K562 (cell line): Measurements from ENCODE around the gene SEC61A2. TPM values are rescaled to one million over a fixed set of nuclear protein-coding genes. Genes with fewer than 3 reads are reported as not detected.

ENCODE experiments used
- ATAC-seq: fragments of 200-7000 bp; cut with Tn5 transposase; 3 replicates; pipeline ENCODE4 v1.9.1; 2020; ENCODE audit warnings: moderate library complexity
- BruUV-seq: library from RNA; stranded (reverse); fragments of 400-500 nt; replicated peaks from 2 replicates; lab custom pipeline; 2021; lab: Mats Ljungman, UMichigan
- CTCF ChIA-PET: fragments of 300-600 bp; formaldehyde crosslinking; extraction: SDS; loops from one replicate; lab custom pipeline; 2021; ENCODE audit warnings: low intra/inter-chr PET ratio; lab: Yijun Ruan, JAX
- POLR2A ChIA-PET: fragments of 300-600, 350-650 bp; sonication (Branson Sonifier 250); formaldehyde crosslinking; extraction: SDS; loops from one replicate; lab custom pipeline; 2021; ENCODE audit warnings: antibody characterized with exemption, inconsistent platforms; lab: Yijun Ruan, JAX
- DNase-seq, 4 experiments: peaks; one replicate each; pipeline versions ENCODE4 v3.0.0 to v3.0.0-alpha.2; 2011 to 2018; ENCODE audit warnings: low spot score in 3 of 4, mixed read lengths in 3 of 4; ENCODE audit errors: extremely low read depth in 1 of 4
- FAIRE-seq: peaks from 2 replicates; lab custom pipeline; 2011; peaks lifted over from hg19 to GRCh38; lab: Jason Lieb, UNC
- H2AFZ ChIP-seq: 2 replicates; pipeline ENCODE4 v1.6.0; 2011; ENCODE audit warnings: low read depth, low read length, control low read depth, inconsistent platforms
- H3K27ac ChIP-seq: fragments of 200-600 bp; 3 replicates; pipeline ENCODE4 v1.8.0; 2011; ENCODE audit warnings: low read depth, mild to moderate bottlenecking, control low read depth, inconsistent platforms, low read length, moderate library complexity, mixed read lengths; ENCODE audit errors: extremely low read depth
- H3K27me3 ChIP-seq, 2 experiments: fragments of 300-600 bp in 1 of 2; 2 replicates in 1 of 2; 3 replicates in 1 of 2; pipeline versions ENCODE4 v1.6.0 to v1.8.0; 2011; ENCODE audit warnings: inconsistent platforms in 2 of 2, low read length in 2 of 2, mild to moderate bottlenecking in 1 of 2, mixed read lengths in 1 of 2, moderate library complexity in 1 of 2; ENCODE audit not compliant: control insufficient read depth in 2 of 2, insufficient read depth in 2 of 2
- H3K36me3 ChIP-seq: fragments of 300-600 bp; 3 replicates; pipeline ENCODE4 v1.8.0; 2011; ENCODE audit warnings: mild to moderate bottlenecking, low read length, inconsistent platforms; ENCODE audit not compliant: control insufficient read depth, insufficient read depth
- H3K4me1 ChIP-seq, 2 experiments: fragments of 200-600 bp in 1 of 2; replicated peaks in 1 of 2; 2 replicates in 1 of 2; 3 replicates in 1 of 2; pipeline versions ENCODE4 v1.5.1 to v1.8.0; 2011; ENCODE audit warnings: inconsistent platforms in 2 of 2, low read length in 2 of 2, mild to moderate bottlenecking in 1 of 2, mixed read lengths in 1 of 2, moderate library complexity in 1 of 2; ENCODE audit not compliant: control insufficient read depth in 2 of 2, insufficient read depth in 2 of 2
- H3K4me2 ChIP-seq: 2 replicates; pipeline ENCODE4 v1.6.1; 2011; ENCODE audit warnings: low read length, control low read depth, inconsistent platforms, mixed read lengths; ENCODE audit not compliant: insufficient read depth
- H3K4me3 ChIP-seq: fragments of 200-600 bp; sonication (generic), shearing (Covaris generic); 2 replicates; pipeline ENCODE4 v1.5.1; 2016; ENCODE audit warnings: control low read depth, inconsistent platforms
- H3K79me2 ChIP-seq: fragments of 200-600 bp; 3 replicates; pipeline ENCODE4 v1.8.0; 2011; ENCODE audit warnings: low read length, inconsistent platforms; ENCODE audit not compliant: control insufficient read depth, insufficient read depth
- H3K9ac ChIP-seq, 2 experiments: 2 replicates each; pipeline versions ENCODE4 v1.6.0 to v1.6.1; 2011; ENCODE audit warnings: low read depth in 2 of 2, low read length in 2 of 2, control low read depth in 1 of 2, inconsistent platforms in 1 of 2, mild to moderate bottlenecking in 1 of 2, mixed read lengths in 1 of 2; ENCODE audit not compliant: insufficient read depth in 1 of 2
- H3K9me1 ChIP-seq: one replicate; pipeline ENCODE4 v1.6.0; 2011; ENCODE audit warnings: inconsistent platforms, mild to moderate bottlenecking, low read length, moderate library complexity; ENCODE audit not compliant: control insufficient read depth, insufficient read depth
- H3K9me3 ChIP-seq: replicated peaks from 2 replicates; pipeline ENCODE4 v1.5.1; 2011; ENCODE audit warnings: low read depth, low read length, inconsistent platforms; ENCODE audit not compliant: control insufficient read depth, insufficient read depth
- H4K20me1 ChIP-seq: replicated peaks from 2 replicates; pipeline ENCODE4 v1.6.1; 2011; ENCODE audit warnings: low read length, inconsistent platforms, mixed read lengths; ENCODE audit not compliant: control insufficient read depth, insufficient read depth
- CBX1 ChIP-seq: sonication (generic); IDR thresholded peaks from 2 replicates; pipeline ENCODE4 v1.6.1; 2016; ENCODE audit warnings: antibody characterized with exemption, low read depth, mild to moderate bottlenecking
- KAT8 ChIP-seq: fragments of 450-650 bp; IDR thresholded peaks from 2 replicates; pipeline ENCODE4 v1.6.1; 2016; ENCODE audit warnings: low read depth, mild to moderate bottlenecking
- MEF2A ChIP-seq: IDR thresholded peaks from 2 replicates; pipeline ENCODE4 v1.6.1; 2011; ENCODE audit warnings: low read depth, mild to moderate bottlenecking, low read length, moderate library complexity; ENCODE audit not compliant: control insufficient read depth
- ZNF764 ChIP-seq: fragments of 250-450 bp; sonication (Bioruptor Pico); IDR thresholded peaks from 2 replicates; pipeline ENCODE4 v1.4.0; 2020; ENCODE audit warnings: low read depth, mild to moderate bottlenecking, moderate library complexity
- WGBS: fragments of 100-300 bp; shearing (Covaris generic); methylation state at CpG from one replicate; pipeline ENCODE4 v1.1.6; 2016; ENCODE audit warnings: low coverage, mixed read lengths; ENCODE audit not compliant: insufficient coverage; ENCODE audit errors: missing lambda C conversion rate; 5-methylcytosine and 5-hydroxymethylcytosine counted together
- in situ Hi-C: fragments of 300-500 bp; cut with MboI; formaldehyde crosslinking; loops from 4 replicates; pipeline ENCODE4 v1.15.0; 2018; ENCODE audit warnings: inconsistent platforms, mixed read lengths
- intact Hi-C: fragments of 100-400 bp; cut with micrococcal nuclease; formaldehyde crosslinking; loops from 2 replicates; pipeline ENCODE4 v1.14.2; 2022
- polyA plus RNA-seq, 8 experiments: library from polyadenylated mRNA; depleted of rRNA in 4 of 8; stranded (reverse) in 5 of 8; unstranded in 3 of 8; fragments of >200 nt; fragmentation: Nextera tagmentation in 2 of 8; fragmentation: Illumina TruSeq in 1 of 8; extraction: Ambion mirVana in 2 of 8; extraction: Trizol in 1 of 8; gene quantifications; 2 replicates each; pipeline versions ENCODE4 v1.2.1 to v1.2.3, GENCODE V29; 2011 to 2014; ENCODE audit warnings: inconsistent platforms in 1 of 8, missing spikeins in 1 of 8
- total RNA-seq, 7 experiments: library from RNA; depleted of rRNA in 6 of 7; stranded (reverse); fragments of >200 nt in 6 of 7; fragmentation: Illumina TruSeq in 2 of 7; extraction: Trizol in 2 of 7; gene quantifications; 2 replicates each; pipeline versions ENCODE4 v1.2.1 to v1.2.3, GENCODE V29; 2011 to 2021; ENCODE audit warnings: low replicate concordance in 1 of 7
- TF ChIP-seq, protein P1 (sequence below): fragments of 450-650 bp; IDR thresholded peaks from 2 replicates; pipeline ENCODE4 v1.6.1; 2016; ENCODE audit warnings: mild to moderate bottlenecking

SEC61A2 gene
- total and polyA plus RNA-seq, 9 of the 15 experiments (the other 6 are each of a cell fraction or from before 2014, with no cell fraction given) = 1.2 to 9.7 (median 3.9) TPM

- TF ChIP-seq ZNF764 (CRISPR knock-in tag) (no peak), KAT8 (no peak)
- TF ChIP-seq, protein P1, sequence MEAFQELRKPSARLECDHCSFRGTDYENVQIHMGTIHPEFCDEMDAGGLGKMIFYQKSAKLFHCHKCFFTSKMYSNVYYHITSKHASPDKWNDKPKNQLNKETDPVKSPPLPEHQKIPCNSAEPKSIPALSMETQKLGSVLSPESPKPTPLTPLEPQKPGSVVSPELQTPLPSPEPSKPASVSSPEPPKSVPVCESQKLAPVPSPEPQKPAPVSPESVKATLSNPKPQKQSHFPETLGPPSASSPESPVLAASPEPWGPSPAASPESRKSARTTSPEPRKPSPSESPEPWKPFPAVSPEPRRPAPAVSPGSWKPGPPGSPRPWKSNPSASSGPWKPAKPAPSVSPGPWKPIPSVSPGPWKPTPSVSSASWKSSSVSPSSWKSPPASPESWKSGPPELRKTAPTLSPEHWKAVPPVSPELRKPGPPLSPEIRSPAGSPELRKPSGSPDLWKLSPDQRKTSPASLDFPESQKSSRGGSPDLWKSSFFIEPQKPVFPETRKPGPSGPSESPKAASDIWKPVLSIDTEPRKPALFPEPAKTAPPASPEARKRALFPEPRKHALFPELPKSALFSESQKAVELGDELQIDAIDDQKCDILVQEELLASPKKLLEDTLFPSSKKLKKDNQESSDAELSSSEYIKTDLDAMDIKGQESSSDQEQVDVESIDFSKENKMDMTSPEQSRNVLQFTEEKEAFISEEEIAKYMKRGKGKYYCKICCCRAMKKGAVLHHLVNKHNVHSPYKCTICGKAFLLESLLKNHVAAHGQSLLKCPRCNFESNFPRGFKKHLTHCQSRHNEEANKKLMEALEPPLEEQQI = no peak
These were observed 67.2 kb downstream of the SEC61A2 start (continued) for GRCh38 chr10:12196531-12197211.

DNA sequence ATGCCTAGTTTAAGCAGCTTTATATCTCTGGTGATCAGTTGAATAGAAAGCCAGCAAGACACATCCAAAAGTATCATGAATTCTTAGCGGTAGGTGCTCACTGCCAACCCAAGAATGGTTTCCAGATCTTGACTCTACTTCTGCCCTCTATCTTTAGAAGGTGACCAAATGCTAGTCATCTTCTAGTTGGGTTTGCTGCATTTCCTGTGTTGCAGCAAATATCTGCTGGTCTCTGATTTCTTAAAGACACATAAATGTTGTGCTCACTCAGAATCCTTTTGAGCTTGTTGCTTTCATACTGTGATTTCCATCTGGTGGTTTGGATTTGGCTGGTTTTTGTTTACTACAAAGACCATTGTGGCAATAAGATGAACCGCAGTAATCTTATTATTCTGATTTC is 68.7 kb downstream of the SEC61A2 start:
- in situ Hi-C loops (no loop called here), intact Hi-C loops (loop anchor here (10.0 kb wide), 1 partner anchor 153 kb away; the partner anchor contains the start of gene UPF2)
- no peak overlapping the region for H2AFZ ChIP-seq
- 64% methylated on average over 2 of the region's 2 CpGs for WGBS
- ChIA-PET POLR2A (interaction anchor here (0.6 kb wide), 1 partner anchor 147 kb away, joined by 3 read pairs; no protein-coding TSS in a partner anchor), CTCF (no interaction called here)
- H3K36me3 ChIP-seq = peaks cover 53% of the 10 kb centered on the region
- H3K4me1 ChIP-seq = peaks cover 8% of the 10 kb centered on the region in 2 experiments; a peak in 3 of 5 replicates
- no peak overlapping the region for H3K9ac ChIP-seq
- no peaks in the 10 kb centered on the region for H3K9me1 ChIP-seq
- no peak overlapping the region for H3K4me3 ChIP-seq
- no peak overlapping the region for H3K27ac ChIP-seq
- peaks cover 85% of the 10 kb centered on the region for H3K79me2 ChIP-seq
- peak overlapping the region; percentile 30; the same call in 1 of the 2 replicates for H3K4me2 ChIP-seq
- FAIRE-seq = no peak
- BruUV-seq = no TSS peak
- H4K20me1 ChIP-seq = no peaks in the 10 kb centered on the region
- DNase-seq = no peak
- H3K27me3 ChIP-seq = no peaks in the 10 kb centered on the region
- no peak for ATAC-seq
- TF ChIP-seq MEF2A (0 out of 2 replicates have a peak, but pooled peaks have one; percentile 5), CBX1 (no peak)
- H3K9me3 ChIP-seq = no peaks in the 10 kb centered on the region
